Mesendoderm (in vitro differentiated cells): ENCODE results near the gene SLC17A1.

Source experiments
- DNase-seq: peaks from one replicate; pipeline ENCODE4 v3.0.0; 2013
- H2AK5ac ChIP-seq: 2 replicates; pipeline ENCODE4 v1.6.1; 2013; ENCODE audit warnings: low read length, inconsistent platforms
- H2BK120ac ChIP-seq: 2 replicates; pipeline ENCODE4 v1.6.1; 2013; ENCODE audit warnings: low read depth, mild to moderate bottlenecking, low read length, moderate library complexity, mixed read lengths
- H2BK15ac ChIP-seq: replicated peaks from 2 replicates; pipeline ENCODE4 v1.6.1; 2013; ENCODE audit warnings: low read depth, mild to moderate bottlenecking, moderate library complexity
- H2BK5ac ChIP-seq: 2 replicates; pipeline ENCODE4 v1.6.1; 2013; ENCODE audit warnings: low read length, inconsistent platforms
- H3K18ac ChIP-seq: 2 replicates; pipeline ENCODE4 v1.6.1; 2013; ENCODE audit warnings: mild to moderate bottlenecking, low read length, mixed read lengths
- H3K23ac ChIP-seq: one replicate; pipeline ENCODE4 v1.6.1; 2013; ENCODE audit warnings: low read length
- H3K27ac ChIP-seq: 2 replicates; pipeline ENCODE4 v1.5.1; 2013; ENCODE audit warnings: low read depth, mild to moderate bottlenecking, inconsistent platforms, low read length, moderate library complexity
- H3K27me3 ChIP-seq: 2 replicates; pipeline ENCODE4 v1.6.1; 2013; ENCODE audit warnings: low read length, control low read depth, mild to moderate bottlenecking, inconsistent platforms; ENCODE audit not compliant: insufficient read depth, poor library complexity
- H3K36me3 ChIP-seq: 2 replicates; pipeline ENCODE4 v1.6.1; 2013; ENCODE audit warnings: low read length, inconsistent platforms; ENCODE audit not compliant: control insufficient read depth, insufficient read depth
- H3K4ac ChIP-seq: one replicate; pipeline ENCODE4 v1.6.1; 2013; ENCODE audit warnings: low read depth, mild to moderate bottlenecking, low read length, moderate library complexity
- H3K4me1 ChIP-seq: 2 replicates; pipeline ENCODE4 v1.6.1; 2013; ENCODE audit warnings: low read depth, low read length, inconsistent platforms; ENCODE audit not compliant: control insufficient read depth
- H3K4me2 ChIP-seq: 2 replicates; pipeline ENCODE4 v1.6.1; 2013; ENCODE audit warnings: low read length
- H3K4me3 ChIP-seq: 2 replicates; pipeline ENCODE4 v1.5.1; 2013; ENCODE audit warnings: mild to moderate bottlenecking, low read length
- H3K56ac ChIP-seq: one replicate; pipeline ENCODE4 v1.6.1; 2013; ENCODE audit warnings: low read length
- H3K79me1 ChIP-seq: 2 replicates; pipeline ENCODE4 v1.6.1; 2013; ENCODE audit warnings: low read length, inconsistent platforms
- H3K79me2 ChIP-seq: 2 replicates; pipeline ENCODE4 v1.6.1; 2013; ENCODE audit warnings: mild to moderate bottlenecking, low read length; ENCODE audit not compliant: control insufficient read depth, insufficient read depth
- H3K9ac ChIP-seq: 2 replicates; pipeline ENCODE4 v1.6.1; 2013; ENCODE audit warnings: low read length, inconsistent platforms
- H4K5ac ChIP-seq: one replicate; pipeline ENCODE4 v1.6.1; 2013; ENCODE audit warnings: low read length
- H4K8ac ChIP-seq: one replicate; pipeline ENCODE4 v1.6.1; 2013; ENCODE audit warnings: low read depth, mild to moderate bottlenecking, control low read depth, low read length, moderate library complexity
- WGBS: extraction: QIAGEN DNeasy Blood & Tissue Kit; methylation state at CpG from one replicate; pipeline ENCODE4 v1.1.7; 2013; ENCODE audit warnings: low lambda C conversion rate, missing lambda C conversion rate; ENCODE audit not compliant: insufficient coverage; ENCODE audit errors: extremely low coverage; 5-methylcytosine and 5-hydroxymethylcytosine counted together

The SLC17A1 gene

GRCh38 chr6:25874822-25875562 is 43.1 kb upstream of the SLC17A1 start:
- Histone ChIP-seq H4K8ac (no peak overlapping the region), H2AK5ac (no peak overlapping the region), H2BK15ac (no peak overlapping the region), H3K4me3 (no peak overlapping the region), H2BK5ac (no peak overlapping the region), H2BK120ac (no peak overlapping the region), H3K79me1 (no peaks in the 10 kb centered on the region), H3K4me1 (no peaks in the 10 kb centered on the region), H3K23ac (no peak overlapping the region), H3K56ac (no peak overlapping the region), H3K27ac (no peak overlapping the region), H3K18ac (no peak overlapping the region), H3K79me2 (no peaks in the 10 kb centered on the region), H3K4ac (no peak overlapping the region), H3K36me3 (no peaks in the 10 kb centered on the region), H3K4me2 (no peak overlapping the region), H4K5ac (no peak overlapping the region), H3K27me3 (no peaks in the 10 kb centered on the region), H3K9ac (no peak overlapping the region)
- DNase-seq = no peak
- no CpG with 5 or more reads among the region's 3 CpGs for WGBS

- H3K4me3 ChIP-seq = no peak within 1 kb of the TSS
- H2BK120ac ChIP-seq = no peak within 1 kb of the TSS
- no peaks in the 10 kb centered on the region for H3K79me1 ChIP-seq
- H3K27me3 ChIP-seq = no peaks in the 10 kb centered on the region
- no peak within 1 kb of the TSS for H3K56ac ChIP-seq
- no peak within 1 kb of the TSS for H3K27ac ChIP-seq
- no peak within 1 kb of the TSS for H3K23ac ChIP-seq
- no peak within 1 kb of the TSS for H2BK5ac ChIP-seq
- no peak within 1 kb of the TSS for H2BK15ac ChIP-seq
- no peak within 1 kb of the TSS for H2AK5ac ChIP-seq
- WGBS = no CpG with 5 or more reads among the region's 3 CpGs
- H3K4me2 ChIP-seq = no peak within 1 kb of the TSS
- H4K8ac ChIP-seq = no peak within 1 kb of the TSS
- H3K9ac ChIP-seq = no peak within 1 kb of the TSS
- H3K36me3 ChIP-seq = no peaks in the 10 kb centered on the region
- H4K5ac ChIP-seq = no peak within 1 kb of the TSS
- H3K18ac ChIP-seq = no peak within 1 kb of the TSS
- no peaks in the 10 kb centered on the region for H3K79me2 ChIP-seq
- H3K4ac ChIP-seq = no peak within 1 kb of the TSS
- DNase-seq = no peak
- no peaks in the 10 kb centered on the region for H3K4me1 ChIP-seq
Measured at GRCh38 chr6:25874118-25874517, 42.3 kb upstream of the SLC17A1 start, which contains the start of gene SLC17A3. SLC17A3 (minus strand) TSS chr6:25874243; CDS start chr6:25868387, 5,856 bp downstream.

- no peaks in the 10 kb centered on the region for H3K36me3 ChIP-seq
- no CpG with 5 or more reads among the region's 1 CpG for WGBS
- H4K8ac ChIP-seq = no peak overlapping the region
- no peak overlapping the region for H3K4me3 ChIP-seq
- no peaks in the 10 kb centered on the region for H3K4me1 ChIP-seq
- no peak overlapping the region for H3K18ac ChIP-seq
- no peak overlapping the region for H4K5ac ChIP-seq
- no peak overlapping the region for H2BK15ac ChIP-seq
- no peak overlapping the region for H3K27ac ChIP-seq
- H3K4ac ChIP-seq = no peak overlapping the region
- no peak overlapping the region for H3K4me2 ChIP-seq
- peak; percentile 39 for DNase-seq
- H3K79me1 ChIP-seq = no peaks in the 10 kb centered on the region
- H3K56ac ChIP-seq = no peak overlapping the region
- H2BK5ac ChIP-seq = no peak overlapping the region
- no peak overlapping the region for H2AK5ac ChIP-seq
- H3K79me2 ChIP-seq = no peaks in the 10 kb centered on the region
- no peak overlapping the region for H3K23ac ChIP-seq
- no peak overlapping the region for H3K9ac ChIP-seq
- H2BK120ac ChIP-seq = no peak overlapping the region
- no peaks in the 10 kb centered on the region for H3K27me3 ChIP-seq
Measured at GRCh38 chr6:25872814-25873213, 41.0 kb upstream of the SLC17A1 start.

- H2AK5ac ChIP-seq = no peak overlapping the region
- no CpG with 5 or more reads among the region's 1 CpG for WGBS
Measured at GRCh38 chr6:25869840-25870239, 38.0 kb upstream of the SLC17A1 start.

GRCh38 chr6:25868436-25869183 is 36.8 kb upstream of the SLC17A1 start:
- H3K23ac ChIP-seq = no peak overlapping the region
- no peak overlapping the region for H2AK5ac ChIP-seq
- H3K79me1 ChIP-seq = no peaks in the 10 kb centered on the region
- no CpG with 5 or more reads among the region's 3 CpGs for WGBS
- no peaks in the 10 kb centered on the region for H3K4me1 ChIP-seq
- no peak overlapping the region for H3K4ac ChIP-seq
- no peak overlapping the region for H3K27ac ChIP-seq
- no peak overlapping the region for H4K8ac ChIP-seq
- H3K4me2 ChIP-seq = no peak overlapping the region
- no peak overlapping the region for H3K9ac ChIP-seq
- no peaks in the 10 kb centered on the region for H3K27me3 ChIP-seq
- H4K5ac ChIP-seq = no peak overlapping the region
- no peaks in the 10 kb centered on the region for H3K79me2 ChIP-seq
- H3K18ac ChIP-seq = no peak overlapping the region
- H2BK15ac ChIP-seq = no peak overlapping the region
- no peak overlapping the region for H2BK120ac ChIP-seq
- H3K56ac ChIP-seq = no peak overlapping the region
- H3K36me3 ChIP-seq = no peaks in the 10 kb centered on the region
- no peak overlapping the region for H3K4me3 ChIP-seq
- DNase-seq = no peak
- no peak overlapping the region for H2BK5ac ChIP-seq

More at GRCh38 chr6:25869840-25870239, 38.0 kb upstream of the SLC17A1 start:
- H3K27ac ChIP-seq = no peak overlapping the region
- H2BK5ac ChIP-seq = no peak overlapping the region
- no peaks in the 10 kb centered on the region for H3K36me3 ChIP-seq
- no peak overlapping the region for H3K4me3 ChIP-seq
- H3K79me1 ChIP-seq = no peaks in the 10 kb centered on the region
- no peaks in the 10 kb centered on the region for H3K4me1 ChIP-seq
- no peak overlapping the region for H4K5ac ChIP-seq
- H3K18ac ChIP-seq = no peak overlapping the region
- H3K23ac ChIP-seq = no peak overlapping the region
- no peak overlapping the region for H3K56ac ChIP-seq
- H4K8ac ChIP-seq = no peak overlapping the region
- H2BK120ac ChIP-seq = no peak overlapping the region
- no peak for DNase-seq
- no peak overlapping the region for H3K4ac ChIP-seq
- H3K9ac ChIP-seq = no peak overlapping the region
- no peaks in the 10 kb centered on the region for H3K27me3 ChIP-seq
- H3K79me2 ChIP-seq = no peaks in the 10 kb centered on the region
- no peak overlapping the region for H2BK15ac ChIP-seq
- no peak overlapping the region for H3K4me2 ChIP-seq
